ENCODE results near the gene ERICH2.

The ERICH2 gene

GRCh38 chr2:170816504-170817092 lies 46.4 kb downstream of the ERICH2 start, which contains the start of gene GAD1 (continued):
- no peak for TF ChIP-seq GLI4 (tag by site-specific recombination; IDR thresholded peaks at IDR 0.05)
- no peak for TF ChIP-seq KLF17 (tag by site-specific recombination; IDR thresholded peaks at IDR 0.05)
- peak; percentile 55 for TF ChIP-seq GLIS1 (tag by site-specific recombination; IDR thresholded peaks at IDR 0.05)
- no peak for TF ChIP-seq ZNF175 (tag by site-specific recombination; IDR thresholded peaks at IDR 0.05)
- TF ChIP-seq ZNF341 (tag by site-specific recombination; IDR thresholded peaks at IDR 0.05; ENCODE audit: low read depth), result peak; percentile 93
- no peak for TF ChIP-seq ZNF132 (tag by site-specific recombination; IDR thresholded peaks at IDR 0.05; ENCODE audit: borderline replicate concordance)
- TF ChIP-seq ZNF791 (tag by site-specific recombination; IDR thresholded peaks at IDR 0.05), result no peak
- no peak for TF ChIP-seq ZNF785 (tag by site-specific recombination; IDR thresholded peaks at IDR 0.05)
- TF ChIP-seq PRDM10 (tag by site-specific recombination; IDR thresholded peaks at IDR 0.05), result no peak; the same call in 1 of the 2 replicates
- TF ChIP-seq FEZF1 (tag by site-specific recombination; IDR thresholded peaks at IDR 0.05), result no peak
- peak; percentile 64 for TF ChIP-seq ZNF335 (tag by site-specific recombination; conservative IDR thresholded peaks at IDR 0.05)
- TF ChIP-seq ZNF19 (tag by site-specific recombination; IDR thresholded peaks at IDR 0.05; ENCODE audit: low read depth), result no peak
- TF ChIP-seq ZNF398 (tag by site-specific recombination; IDR thresholded peaks at IDR 0.05), result peak; percentile 34; the same call in 1 of the 2 replicates
- peak; percentile 18; the same call in 1 of the 2 replicates for TF ChIP-seq ZBTB20 (tag by site-specific recombination; IDR thresholded peaks at IDR 0.05)
- no peak for TF ChIP-seq ZNF701 (tag by site-specific recombination; IDR thresholded peaks at IDR 0.05)
- TF ChIP-seq ZNF266 (tag by site-specific recombination; IDR thresholded peaks at IDR 0.05; ENCODE audit: low read depth), result no peak
- TF ChIP-seq ZNF280D (tag by site-specific recombination; IDR thresholded peaks at IDR 0.05), result no peak
- TF ChIP-seq OSR2 (tag by site-specific recombination; IDR thresholded peaks at IDR 0.05), result no peak
- no peak for TF ChIP-seq ZNF350 (tag by site-specific recombination; IDR thresholded peaks at IDR 0.05)
- TF ChIP-seq PATZ1 (tag by site-specific recombination; IDR thresholded peaks at IDR 0.05), result peak; percentile 78
- TF ChIP-seq ZNF600 (tag by site-specific recombination; IDR thresholded peaks at IDR 0.05), result 0 out of 2 replicates have a peak, but pooled peaks have one; percentile 20
- TF ChIP-seq CTCF (tag by site-specific recombination; IDR thresholded peaks at IDR 0.05), result no peak
- TF ChIP-seq ZBTB26 (tag by site-specific recombination; optimal IDR thresholded peaks at IDR 0.05), result peak; percentile 63

Measured in HEK293 (cell line).